Measurements from ENCODE around the gene CITED1.

- TF ChIP-seq CTCF (IDR thresholded peaks at IDR 0.05) = no peak
- no peak for TF ChIP-seq POLR2A (IDR thresholded peaks at IDR 0.05)
These were observed 35.3 kb downstream of the CITED1 start for GRCh38 chrX:72270316-72270866.
